SJSA1 (cell line): ENCODE results near the gene BOK. TPM values are rescaled to one million over a fixed set of nuclear protein-coding genes. Genes with fewer than 3 reads are reported as not detected.
"Not testable (repeated sequence)": the region's sequence is repeated elsewhere in the genome, so short reads cannot be mapped to it uniquely, and the experiment has no call there.

Experiments
- DNase-seq, 2 experiments: peaks; one replicate each; pipeline ENCODE4 v3.0.0-alpha.2; 2015 to 2020; ENCODE audit warnings: low spot score in 2 of 2, low read depth in 1 of 2
- H3K27ac ChIP-seq: fragments of 250-450 bp; sonication (Bioruptor Pico); 2 replicates; pipeline ENCODE4 v1.5.1; 2020; ENCODE audit warnings: mild to moderate bottlenecking, moderate library complexity
- H3K27me3 ChIP-seq: fragments of 250-450 bp; sonication (Bioruptor Pico); replicated peaks from 2 replicates; pipeline ENCODE4 v1.5.1; 2020; ENCODE audit warnings: mild to moderate bottlenecking, moderate library complexity
- H3K36me3 ChIP-seq: fragments of 250-450 bp; sonication (Bioruptor Pico); 2 replicates; pipeline ENCODE4 v1.5.1; 2020; ENCODE audit warnings: mild to moderate bottlenecking
- H3K4me1 ChIP-seq: fragments of 250-450 bp; sonication (Bioruptor Pico); replicated peaks from 2 replicates; pipeline ENCODE4 v1.6.1; 2021; ENCODE audit warnings: mild to moderate bottlenecking
- H3K4me3 ChIP-seq: fragments of 250-450 bp; sonication (Bioruptor Pico); 2 replicates; pipeline ENCODE4 v1.5.1; 2020; ENCODE audit warnings: mild to moderate bottlenecking
- H3K9me3 ChIP-seq: fragments of 250-450 bp; sonication (Bioruptor Pico); replicated peaks from 2 replicates; pipeline ENCODE4 v1.5.1; 2020; ENCODE audit warnings: mild to moderate bottlenecking
- total RNA-seq: library from RNA; depleted of rRNA; stranded (reverse); fragments of >200 nt; shearing (Covaris generic); gene quantifications from 2 replicates; pipeline ENCODE4 v1.2.3, GENCODE V29; 2014

Gene BOK
- total RNA-seq, 1 experiment from 2014 or later, result 337 TPM

DNA sequence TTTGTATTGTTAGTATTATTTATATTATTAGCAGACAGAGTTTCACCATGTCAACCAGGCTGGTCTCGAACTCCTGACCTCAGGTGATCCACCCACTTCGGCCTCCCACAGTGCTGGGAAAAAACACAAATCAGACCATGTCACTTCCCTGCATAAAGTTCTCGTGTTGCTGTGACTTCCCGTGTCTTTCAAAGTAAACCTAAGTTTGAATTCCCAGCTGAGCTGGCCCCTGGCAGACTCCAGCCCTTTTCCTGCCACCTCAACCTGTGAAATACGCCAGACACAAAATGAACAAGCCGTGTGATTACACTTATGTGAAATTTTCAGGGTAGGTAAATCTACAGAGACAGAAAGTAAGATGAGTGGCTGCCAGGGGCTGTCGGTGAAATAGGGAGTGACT, 7.9 kb downstream of the BOK start:
- peaks cover 80% of the 10 kb centered on the region for H3K36me3 ChIP-seq
- peak overlapping the region; percentile 29 for H3K27ac ChIP-seq
- peaks cover 51% of the 10 kb centered on the region for H3K4me1 ChIP-seq
- no peak overlapping the region for H3K4me3 ChIP-seq
- DNase-seq, result no peak
- H3K27me3 ChIP-seq, result no peaks in the 10 kb centered on the region
- no peaks in the 10 kb centered on the region for H3K9me3 ChIP-seq

DNA sequence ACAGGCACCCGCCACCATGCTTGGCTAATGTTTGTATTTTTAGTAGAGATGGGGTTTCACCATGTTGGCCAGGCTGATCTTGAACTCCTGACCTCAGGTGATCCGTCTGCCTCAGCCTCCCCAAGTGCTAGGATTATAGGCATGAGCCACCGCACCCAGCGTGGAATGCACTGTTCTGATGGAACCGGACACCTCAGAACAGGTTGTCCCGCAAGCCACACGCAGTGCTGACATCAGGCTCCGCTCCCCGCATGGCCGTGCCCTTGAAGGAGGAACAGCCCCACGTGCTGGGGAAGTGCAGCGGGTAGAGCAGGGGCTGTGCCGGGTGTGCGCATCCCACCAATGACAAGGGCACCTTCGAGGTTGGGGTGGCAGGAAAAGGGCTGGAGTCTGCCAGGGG, 8.7 kb downstream of the BOK start:
- H3K27me3 ChIP-seq, H3K27ac ChIP-seq, H3K9me3 ChIP-seq, DNase-seq, H3K4me3 ChIP-seq: not testable (repeated sequence)
- peaks cover 83% of the 10 kb centered on the region for H3K36me3 ChIP-seq
- peaks cover 44% of the 10 kb centered on the region for H3K4me1 ChIP-seq

DNA sequence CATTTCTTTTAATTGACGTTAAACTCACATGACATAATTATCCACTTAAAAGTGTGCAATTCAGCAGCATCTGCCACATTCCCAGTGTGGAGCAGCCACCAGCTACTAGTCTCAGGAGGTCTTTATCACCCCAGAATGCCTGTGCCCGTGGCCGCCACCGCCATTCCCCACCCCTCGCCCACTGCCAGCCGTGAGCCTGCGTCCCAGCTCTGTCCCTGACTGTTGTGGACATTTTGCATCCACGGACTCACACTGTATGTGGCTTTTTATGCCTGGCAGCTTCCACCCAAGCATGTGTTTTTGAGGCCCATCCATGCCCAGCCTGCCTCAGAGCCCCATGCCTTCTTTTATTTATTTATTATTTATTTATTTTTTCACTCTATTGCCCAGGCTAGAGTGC, 9.2 kb downstream of the BOK start:
- H3K9me3 ChIP-seq, result no peaks in the 10 kb centered on the region
- no peak overlapping the region for H3K4me3 ChIP-seq
- no peak for DNase-seq
- no peak overlapping the region for H3K27ac ChIP-seq
- H3K4me1 ChIP-seq, result peaks cover 39% of the 10 kb centered on the region
- peaks cover 81% of the 10 kb centered on the region for H3K36me3 ChIP-seq
- H3K27me3 ChIP-seq, result no peaks in the 10 kb centered on the region

DNA sequence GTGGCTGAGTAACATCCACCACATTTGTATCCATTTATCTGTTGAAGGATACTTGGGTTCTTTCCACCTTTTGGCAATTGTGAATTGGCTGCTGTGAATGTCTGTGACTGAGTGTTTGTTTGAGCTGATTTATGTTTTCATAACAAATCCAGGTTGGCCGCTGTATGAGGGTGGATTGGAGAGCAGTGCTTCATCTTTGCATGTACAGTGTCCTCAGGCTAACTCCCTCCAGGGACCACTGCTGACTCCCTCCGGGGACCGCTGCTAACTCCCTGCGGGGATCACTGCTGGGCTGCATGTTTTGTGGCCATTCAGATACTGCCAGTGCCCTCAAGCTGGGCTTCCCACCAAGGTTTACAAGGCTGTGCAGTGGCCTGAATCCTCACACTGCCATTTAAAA, 10.2 kb downstream of the BOK start:
- no peaks in the 10 kb centered on the region for H3K9me3 ChIP-seq
- no peak overlapping the region for H3K27ac ChIP-seq
- no peak for DNase-seq
- peaks cover 78% of the 10 kb centered on the region for H3K36me3 ChIP-seq
- H3K27me3 ChIP-seq, result no peaks in the 10 kb centered on the region
- H3K4me3 ChIP-seq, result no peak overlapping the region
- peaks cover 30% of the 10 kb centered on the region for H3K4me1 ChIP-seq

DNA sequence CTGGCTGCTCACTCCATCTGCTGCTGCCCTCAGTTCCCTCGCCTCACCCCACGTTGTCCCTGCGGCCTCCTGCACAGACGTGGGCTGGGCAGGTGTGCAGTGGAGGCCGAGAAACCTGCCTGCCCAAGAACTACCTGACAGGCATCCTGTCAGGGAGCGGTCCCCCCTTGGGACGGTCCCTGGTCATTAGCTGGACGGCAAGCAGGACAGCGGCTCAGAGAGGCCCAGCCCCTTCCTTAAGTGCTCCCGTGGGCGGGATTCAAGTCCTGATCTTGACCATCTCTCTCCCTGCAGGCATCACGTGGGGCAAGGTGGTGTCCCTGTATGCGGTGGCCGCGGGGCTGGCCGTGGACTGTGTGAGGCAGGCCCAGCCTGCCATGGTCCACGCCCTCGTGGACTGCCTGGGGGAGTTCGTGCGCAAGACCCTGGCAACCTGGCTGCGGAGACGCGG, 11.3 kb downstream of the BOK start:
- Histone ChIP-seq H3K4me3 (no peak overlapping the region), H3K27ac (no peak overlapping the region), H3K36me3 (peaks cover 86% of the 10 kb centered on the region), H3K27me3 (no peaks in the 10 kb centered on the region), H3K4me1 (peaks cover 26% of the 10 kb centered on the region), H3K9me3 (0 out of 2 replicates have a peak, but pooled peaks cover 1% of the 10 kb centered on the region)
- DNase-seq, result no peak

DNA sequence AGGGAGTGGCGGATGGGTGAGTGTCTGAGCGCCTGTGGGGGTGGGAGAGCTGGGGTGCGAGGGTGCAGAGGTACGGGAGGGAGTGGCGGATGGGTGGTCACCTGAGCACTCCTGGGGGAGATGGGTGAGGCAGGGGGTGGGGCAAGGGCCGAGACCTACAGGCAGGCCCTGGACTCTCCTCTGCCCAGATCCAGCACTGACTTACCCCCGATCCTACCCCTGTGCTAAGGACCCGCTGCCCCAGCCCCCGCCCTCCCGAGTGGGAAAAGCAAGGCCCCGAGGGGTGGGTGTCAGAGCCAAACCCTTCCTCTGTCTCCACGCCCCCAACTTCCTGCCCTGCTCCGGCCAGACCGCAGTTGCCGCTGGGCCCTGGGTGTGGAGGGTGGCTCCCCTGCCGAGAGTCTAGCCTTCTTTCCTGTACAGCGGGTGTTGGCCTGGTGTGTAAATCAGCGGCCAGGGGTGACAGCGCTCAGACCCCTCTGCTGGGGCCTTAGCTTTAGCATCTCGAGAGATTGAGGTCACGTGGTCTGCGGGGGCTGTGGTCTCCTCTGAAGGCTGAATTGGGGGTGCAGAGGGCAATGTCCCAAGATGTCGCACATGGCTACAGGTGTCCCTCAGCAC, 12.5 kb downstream of the BOK start:
- H3K4me3 ChIP-seq, result no peak overlapping the region
- H3K9me3 ChIP-seq, result 0 out of 2 replicates have a peak, but pooled peaks cover 3% of the 10 kb centered on the region
- no peak for DNase-seq
- no peak overlapping the region for H3K27ac ChIP-seq
- H3K36me3 ChIP-seq, result peaks cover 84% of the 10 kb centered on the region
- peaks cover 25% of the 10 kb centered on the region for H3K4me1 ChIP-seq
- H3K27me3 ChIP-seq, result no peaks in the 10 kb centered on the region

DNA sequence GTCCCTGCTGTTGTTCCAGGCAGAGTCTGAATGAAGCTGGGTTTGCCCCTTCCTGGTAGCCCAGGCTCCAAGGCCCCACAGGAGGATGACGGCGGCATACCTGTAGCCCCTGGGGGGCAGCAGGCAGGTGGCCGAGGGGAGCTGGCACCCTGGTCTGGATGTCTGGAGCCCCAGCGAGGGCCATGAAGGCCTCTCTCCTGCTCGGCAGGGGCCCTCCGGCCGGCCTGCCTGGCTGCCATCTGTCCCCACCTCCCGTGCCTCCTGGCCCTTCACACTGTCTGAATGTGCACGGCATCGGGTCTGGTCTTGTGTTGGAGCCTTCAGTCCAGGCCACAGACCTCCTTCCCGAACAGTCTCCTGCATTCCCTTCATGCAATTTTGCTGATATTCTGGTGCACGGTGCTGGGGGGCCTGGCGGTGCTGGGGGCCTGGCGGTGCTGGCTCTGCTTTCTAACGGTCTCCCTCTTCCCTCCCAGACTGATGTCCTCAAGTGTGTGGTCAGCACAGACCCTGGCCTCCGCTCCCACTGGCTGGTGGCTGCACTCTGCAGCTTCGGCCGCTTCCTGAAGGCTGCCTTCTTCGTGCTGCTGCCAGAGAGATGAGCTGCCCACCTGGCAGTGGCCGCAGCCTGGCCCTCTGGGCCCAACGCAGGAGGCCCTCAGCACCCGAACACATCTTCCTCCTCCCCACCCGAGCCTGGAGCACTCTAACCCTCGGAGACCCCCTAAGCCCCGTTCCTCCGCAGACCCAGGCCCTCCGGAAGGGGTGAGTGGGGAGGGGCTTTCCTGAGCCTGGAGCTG, 13.5 kb downstream of the BOK start:
- H3K36me3 ChIP-seq, result peaks cover 78% of the 10 kb centered on the region
- no peak overlapping the region for H3K4me3 ChIP-seq
- no peak overlapping the region for H3K27ac ChIP-seq
- peaks cover 25% of the 10 kb centered on the region for H3K4me1 ChIP-seq
- H3K27me3 ChIP-seq, result no peaks in the 10 kb centered on the region
- 0 out of 2 replicates have a peak, but pooled peaks cover 3% of the 10 kb centered on the region for H3K9me3 ChIP-seq
- DNase-seq, result no peak

DNA sequence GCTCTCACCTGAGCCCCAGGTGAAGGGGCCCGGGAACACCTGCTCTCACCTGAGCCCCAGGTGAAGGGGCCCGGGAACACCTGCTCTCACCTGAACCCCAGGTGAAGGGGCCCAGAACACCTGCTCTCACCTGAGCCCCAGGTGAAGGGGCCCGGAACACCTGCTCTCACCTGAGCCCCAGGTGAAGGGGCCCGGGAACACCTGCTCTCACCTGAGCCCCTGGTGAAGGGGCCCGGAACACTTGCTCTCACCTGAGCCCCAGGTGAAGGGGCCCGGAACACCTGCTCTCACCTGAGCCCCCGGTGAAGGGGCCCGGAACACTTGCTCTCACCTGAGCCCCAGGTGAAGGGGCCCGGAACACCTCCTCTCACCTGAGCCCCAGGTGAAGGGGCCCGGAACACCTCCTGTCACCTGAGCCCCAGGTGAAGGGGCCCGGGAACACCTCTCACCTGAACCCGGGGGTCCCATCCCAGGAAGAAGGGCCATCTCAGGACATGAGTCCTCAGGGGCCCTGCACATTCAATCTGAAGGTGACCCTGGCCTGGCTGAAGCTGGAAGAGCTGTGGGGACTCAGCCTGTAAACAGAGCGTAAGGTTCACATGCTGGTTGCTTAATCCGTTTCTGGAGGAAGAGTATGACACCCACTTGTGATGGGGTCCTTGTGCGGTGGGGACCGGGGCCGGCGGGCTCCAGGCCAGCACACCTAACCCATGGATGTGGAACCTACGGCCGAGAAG, 14.5 kb downstream of the BOK start:
- not testable (repeated sequence) for H3K27ac ChIP-seq, H3K27me3 ChIP-seq, DNase-seq, H3K4me3 ChIP-seq, H3K9me3 ChIP-seq
- H3K36me3 ChIP-seq, result peaks cover 67% of the 10 kb centered on the region
- H3K4me1 ChIP-seq, result peaks cover 34% of the 10 kb centered on the region

DNA sequence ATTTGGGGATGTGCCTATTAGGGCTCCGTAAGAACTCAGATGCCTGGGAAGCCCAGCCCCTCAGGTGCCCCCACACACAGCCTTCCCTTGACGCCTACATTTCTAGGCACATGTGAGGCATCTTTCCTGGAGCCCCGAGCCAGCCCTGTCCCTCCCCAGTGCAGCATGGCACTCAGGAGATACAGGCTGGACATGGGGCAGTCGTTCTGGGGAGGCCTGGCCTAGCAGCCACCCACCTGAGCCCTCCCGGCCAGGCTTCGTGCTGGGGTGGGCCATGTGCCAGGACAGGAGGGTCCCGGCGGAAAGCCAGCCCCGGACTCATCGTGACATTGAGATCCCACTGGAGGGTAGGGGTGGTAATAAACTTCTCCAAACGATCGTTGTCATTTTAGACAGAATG, 15.2 kb downstream of the BOK start:
- no peak overlapping the region for H3K4me3 ChIP-seq
- peaks cover 34% of the 10 kb centered on the region for H3K4me1 ChIP-seq
- H3K27ac ChIP-seq, result no peak overlapping the region
- peaks cover 3% of the 10 kb centered on the region; the same call in 1 of the 2 replicates for H3K9me3 ChIP-seq
- DNase-seq, result no peak
- H3K27me3 ChIP-seq, result no peaks in the 10 kb centered on the region
- peaks cover 61% of the 10 kb centered on the region for H3K36me3 ChIP-seq

DNA sequence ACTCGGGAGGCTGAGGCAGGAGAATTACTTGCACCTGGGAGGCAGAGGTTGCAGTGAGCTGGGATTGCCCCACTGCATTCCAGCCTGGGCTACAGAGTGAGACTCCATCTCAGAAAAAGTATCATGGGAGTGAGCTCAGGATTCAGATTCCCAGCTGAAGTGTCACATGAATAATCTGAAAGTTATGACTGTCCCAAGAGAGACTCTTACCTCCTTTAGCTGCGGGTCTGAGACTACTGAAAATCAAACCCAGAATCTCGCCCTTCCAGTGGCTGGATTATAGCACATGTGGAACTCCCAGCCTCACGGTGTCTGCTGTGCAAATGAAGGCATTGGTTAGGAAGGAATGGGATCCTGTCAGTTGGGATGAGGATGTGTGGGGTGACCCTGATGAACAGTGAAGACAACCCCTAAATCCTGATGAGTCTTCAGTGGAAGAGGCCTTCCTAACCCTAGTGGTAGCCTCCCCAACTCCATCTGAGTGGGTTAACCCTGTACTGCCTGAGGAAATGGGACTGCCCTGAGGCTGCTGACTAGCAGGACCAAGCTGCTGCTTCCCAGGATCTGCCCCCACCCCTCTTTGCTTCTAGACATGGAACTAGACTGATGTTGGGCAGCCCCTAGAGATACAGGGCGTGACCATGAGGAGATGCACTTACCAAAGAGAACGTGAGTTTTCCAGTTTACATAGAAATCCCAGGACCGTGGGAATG, 16.5 kb downstream of the BOK start:
- no peak overlapping the region for H3K4me3 ChIP-seq
- peaks cover 5% of the 10 kb centered on the region for H3K9me3 ChIP-seq
- peaks cover 34% of the 10 kb centered on the region for H3K4me1 ChIP-seq
- DNase-seq, result peak in 1 of 2 experiments; percentile 43
- no peak overlapping the region for H3K27ac ChIP-seq
- H3K27me3 ChIP-seq, result no peaks in the 10 kb centered on the region
- H3K36me3 ChIP-seq, result peaks cover 48% of the 10 kb centered on the region

DNA sequence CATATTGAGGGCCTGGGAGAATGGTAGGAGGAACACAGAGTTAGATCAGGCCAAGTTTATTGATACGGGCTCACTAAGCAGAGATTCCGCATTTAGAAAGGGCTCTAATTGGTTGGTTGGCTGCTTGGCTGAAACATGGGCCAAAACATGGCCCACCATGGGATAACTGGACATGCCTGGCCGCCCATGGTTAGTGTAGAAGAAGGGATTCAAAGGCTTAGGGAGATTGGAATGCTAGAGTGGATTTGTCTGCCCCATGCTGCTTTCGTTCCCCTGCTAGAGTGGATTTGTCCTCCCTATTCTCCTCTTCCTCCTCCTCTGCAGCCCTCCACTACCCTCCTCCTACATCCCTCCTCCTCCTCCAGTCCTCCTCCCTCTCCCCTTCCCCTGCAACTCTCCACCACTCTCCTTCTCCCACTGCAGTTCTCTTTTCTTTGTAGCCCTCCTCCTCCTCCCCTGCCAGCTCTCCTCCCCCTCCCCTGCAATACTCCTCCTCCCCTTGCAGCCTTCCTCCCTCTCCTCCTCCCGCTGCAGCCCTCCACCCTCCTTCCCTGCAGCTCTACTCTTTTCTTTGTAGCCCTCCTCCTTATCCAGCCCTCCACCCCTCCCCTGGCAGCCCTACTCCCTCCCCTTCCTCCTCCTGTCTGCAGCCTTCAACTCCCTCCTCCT, 17.2 kb downstream of the BOK start:
- Histone ChIP-seq H3K27me3 (no peaks in the 10 kb centered on the region), H3K4me1 (peaks cover 34% of the 10 kb centered on the region), H3K36me3 (peaks cover 48% of the 10 kb centered on the region), H3K9me3 (peaks cover 7% of the 10 kb centered on the region), H3K4me3 (no peak overlapping the region), H3K27ac (no peak overlapping the region)
- DNase-seq, result peak in 1 of 2 experiments; percentile 43

DNA sequence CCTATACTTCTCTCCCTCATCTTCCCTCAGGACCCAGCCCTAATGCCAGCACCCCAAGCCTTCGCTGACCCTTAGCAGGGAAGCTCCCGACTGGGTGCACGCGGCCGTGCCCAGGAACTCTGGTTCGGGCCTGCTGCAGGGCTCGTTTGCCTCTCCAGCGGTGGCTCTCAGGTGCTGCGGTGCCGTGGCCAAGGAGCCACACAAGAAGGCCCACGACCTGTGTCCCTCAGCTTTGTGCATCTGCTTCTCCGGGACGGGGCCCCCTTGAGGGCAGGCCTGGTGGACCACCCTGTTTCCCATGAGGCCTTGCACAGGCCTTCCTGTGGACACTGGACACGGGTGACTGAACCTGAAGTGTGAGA, 17.7 kb downstream of the BOK start:
- Histone ChIP-seq H3K27me3 (no peaks in the 10 kb centered on the region), H3K4me1 (peaks cover 34% of the 10 kb centered on the region), H3K36me3 (peaks cover 50% of the 10 kb centered on the region), H3K9me3 (peaks cover 7% of the 10 kb centered on the region), H3K4me3 (no peak overlapping the region), H3K27ac (no peak overlapping the region)
- peak in 1 of 2 experiments; percentile 47 for DNase-seq
